ENCODE measurements around the gene DCDC2B.

DNA sequence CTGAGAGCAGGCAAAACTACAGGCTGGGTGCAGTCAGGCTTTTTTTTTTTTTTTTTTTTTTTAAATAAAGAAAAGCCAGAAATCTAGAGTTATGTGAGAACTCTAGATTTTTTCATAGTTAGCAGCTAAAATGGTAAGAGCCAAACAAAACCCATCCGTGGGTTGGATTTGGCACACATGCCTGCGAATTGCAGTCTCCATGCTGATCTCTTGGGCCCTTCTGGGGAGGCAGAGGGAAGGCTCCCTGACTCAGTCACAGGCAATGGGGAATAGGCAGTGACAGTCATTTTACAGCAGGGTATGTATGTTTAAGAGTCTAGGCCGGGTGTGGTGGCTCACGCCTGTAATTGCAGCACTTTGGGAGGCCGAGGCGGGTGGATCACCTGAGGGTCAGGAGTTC lies 26.8 kb upstream of the DCDC2B start:
- TF ChIP-seq, protein P1, sequence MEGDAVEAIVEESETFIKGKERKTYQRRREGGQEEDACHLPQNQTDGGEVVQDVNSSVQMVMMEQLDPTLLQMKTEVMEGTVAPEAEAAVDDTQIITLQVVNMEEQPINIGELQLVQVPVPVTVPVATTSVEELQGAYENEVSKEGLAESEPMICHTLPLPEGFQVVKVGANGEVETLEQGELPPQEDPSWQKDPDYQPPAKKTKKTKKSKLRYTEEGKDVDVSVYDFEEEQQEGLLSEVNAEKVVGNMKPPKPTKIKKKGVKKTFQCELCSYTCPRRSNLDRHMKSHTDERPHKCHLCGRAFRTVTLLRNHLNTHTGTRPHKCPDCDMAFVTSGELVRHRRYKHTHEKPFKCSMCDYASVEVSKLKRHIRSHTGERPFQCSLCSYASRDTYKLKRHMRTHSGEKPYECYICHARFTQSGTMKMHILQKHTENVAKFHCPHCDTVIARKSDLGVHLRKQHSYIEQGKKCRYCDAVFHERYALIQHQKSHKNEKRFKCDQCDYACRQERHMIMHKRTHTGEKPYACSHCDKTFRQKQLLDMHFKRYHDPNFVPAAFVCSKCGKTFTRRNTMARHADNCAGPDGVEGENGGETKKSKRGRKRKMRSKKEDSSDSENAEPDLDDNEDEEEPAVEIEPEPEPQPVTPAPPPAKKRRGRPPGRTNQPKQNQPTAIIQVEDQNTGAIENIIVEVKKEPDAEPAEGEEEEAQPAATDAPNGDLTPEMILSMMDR (IDR thresholded peaks at IDR 0.05 in 4 of 5, conservative IDR thresholded peaks at IDR 0.05 in 1 of 5): no peak
- no peak for TF ChIP-seq POLR2A (IDR thresholded peaks at IDR 0.05)

Data from gastrocnemius medialis (tissue), 4 donors.